PFSK-1 (cell line): Measurements from ENCODE around the gene SLCO3A1.

Experiments used
- POLR2AphosphoS5 ChIP-seq: IDR thresholded peaks from 2 replicates; pipeline ENCODE4 v1.6.1; 2012; ENCODE audit warnings: low read depth, mild to moderate bottlenecking, control low read depth, low read length, moderate library complexity
- REST ChIP-seq, 2 experiments: IDR thresholded peaks; 2 replicates each; pipeline versions ENCODE4 v1.6.1 to v1.8.0; 2011 to 2012; ENCODE audit warnings: low read depth in 2 of 2, low read length in 2 of 2, control low read depth in 1 of 2, inconsistent platforms in 1 of 2, mild to moderate bottlenecking in 1 of 2, moderate library complexity in 1 of 2; ENCODE audit not compliant: insufficient read depth in 1 of 2
- SIN3A ChIP-seq: IDR thresholded peaks from 2 replicates; pipeline ENCODE4 v1.6.1; 2012; ENCODE audit warnings: mild to moderate bottlenecking, low read length, moderate library complexity, borderline replicate concordance; ENCODE audit not compliant: insufficient read depth

- TF ChIP-seq REST (IDR thresholded peaks at IDR 0.05; ENCODE audit: insufficient read depth in 1 of 2, low read depth in 2 of 2, low read length in 2 of 2), result no peak
- no peak for TF ChIP-seq POLR2AphosphoS5
- TF ChIP-seq SIN3A, result no peak
These were observed 176.3 kb downstream of the SLCO3A1 start for GRCh38 chr15:92029767-92030166.
